Measurements from ENCODE around the gene ZNF638.

ZNF638 gene

GRCh38 chr2:71462056-71462605 lies 130.5 kb downstream of the ZNF638 start:
- TF ChIP-seq ZFX (IDR thresholded peaks at IDR 0.05; ENCODE audit: borderline replicate concordance) (no peak), CTCF (IDR thresholded peaks at IDR 0.05) (no peak)
- H3K27ac ChIP-seq = no peak overlapping the region

- TF ChIP-seq ZFX (IDR thresholded peaks at IDR 0.05; ENCODE audit: borderline replicate concordance) (no peak), CTCF (IDR thresholded peaks at IDR 0.05) (no peak)
- H3K27ac ChIP-seq = no peak overlapping the region
Measured at GRCh38 chr2:71462641-71463341, 131.2 kb downstream of the ZNF638 start.

- no peak overlapping the region for H3K27ac ChIP-seq
- TF ChIP-seq ZFX (IDR thresholded peaks at IDR 0.05; ENCODE audit: borderline replicate concordance) (no peak), CTCF (IDR thresholded peaks at IDR 0.05) (no peak)
Measured at GRCh38 chr2:71463342-71463654, 131.7 kb downstream of the ZNF638 start.

GRCh38 chr2:71464389-71464788 lies 132.8 kb downstream of the ZNF638 start:
- TF ChIP-seq CTCF (IDR thresholded peaks at IDR 0.05) = no peak
- TF ChIP-seq ZFX (IDR thresholded peaks at IDR 0.05; ENCODE audit: borderline replicate concordance) = no peak

GRCh38 chr2:71465356-71465755 lies 133.8 kb downstream of the ZNF638 start:
- H3K27ac ChIP-seq = no peak overlapping the region
- TF ChIP-seq CTCF (IDR thresholded peaks at IDR 0.05) = no peak
- no peak for TF ChIP-seq ZFX (IDR thresholded peaks at IDR 0.05; ENCODE audit: borderline replicate concordance)

More at GRCh38 chr2:71464389-71464788, 132.8 kb downstream of the ZNF638 start:
- no peak overlapping the region for H3K27ac ChIP-seq

- TF ChIP-seq ZFX (IDR thresholded peaks at IDR 0.05; ENCODE audit: borderline replicate concordance) (no peak), CTCF (IDR thresholded peaks at IDR 0.05) (no peak)
- H3K27ac ChIP-seq = no peak overlapping the region
Measured at GRCh38 chr2:71465961-71466300, 134.3 kb downstream of the ZNF638 start.

- TF ChIP-seq ZFX (IDR thresholded peaks at IDR 0.05; ENCODE audit: borderline replicate concordance) (no peak), CTCF (IDR thresholded peaks at IDR 0.05) (no peak)
- no peak overlapping the region for H3K27ac ChIP-seq
Measured at GRCh38 chr2:71466301-71467179, 135.0 kb downstream of the ZNF638 start.
